HG03442 (cell line): ENCODE measurements around the gene PRPF19.

Experiments
- ATAC-seq: cut with Tn5 transposase; IDR thresholded peaks from one replicate; pipeline ENCODE4 v1.9.1; 2021; ENCODE audit warnings: mild to moderate bottlenecking, moderate library complexity; ENCODE audit not compliant: unreplicated experiment

PRPF19 gene

GRCh38 chr11:60875366-60876167 is 30.8 kb downstream of the PRPF19 start:
- ATAC-seq = no peak

GRCh38 chr11:60874421-60875365 is 31.7 kb downstream of the PRPF19 start:
- ATAC-seq = no peak

- ATAC-seq = no peak
Measured at GRCh38 chr11:60873533-60873932, 32.9 kb downstream of the PRPF19 start.

DNA sequence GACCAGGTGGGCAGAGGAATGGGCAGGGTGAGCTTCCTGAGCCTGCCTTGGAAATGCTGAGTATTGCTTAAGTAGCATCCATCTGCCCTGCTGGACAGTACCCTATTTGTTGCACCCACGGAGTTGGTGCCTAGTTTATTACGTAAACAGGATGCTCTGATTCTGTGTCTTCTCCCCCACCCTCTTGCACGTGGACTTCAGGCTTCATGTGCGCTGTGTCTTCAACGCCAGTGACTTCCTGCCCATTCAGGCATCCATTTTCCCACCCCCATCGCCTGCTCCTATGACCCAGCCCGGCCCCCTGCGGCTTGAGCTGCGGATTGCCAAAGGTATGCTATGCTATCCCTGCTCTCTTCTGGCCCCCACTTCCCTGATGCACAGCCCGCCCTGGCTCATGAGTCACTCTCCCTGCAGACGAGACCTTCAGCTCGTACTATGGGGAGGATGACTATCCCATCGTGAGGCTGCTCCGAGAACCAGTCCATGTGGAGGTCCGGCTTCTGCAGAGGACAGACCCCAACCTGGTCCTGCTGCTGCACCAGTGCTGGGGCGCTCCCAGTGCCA is 33.3 kb downstream of the PRPF19 start:
- no peak for ATAC-seq

DNA sequence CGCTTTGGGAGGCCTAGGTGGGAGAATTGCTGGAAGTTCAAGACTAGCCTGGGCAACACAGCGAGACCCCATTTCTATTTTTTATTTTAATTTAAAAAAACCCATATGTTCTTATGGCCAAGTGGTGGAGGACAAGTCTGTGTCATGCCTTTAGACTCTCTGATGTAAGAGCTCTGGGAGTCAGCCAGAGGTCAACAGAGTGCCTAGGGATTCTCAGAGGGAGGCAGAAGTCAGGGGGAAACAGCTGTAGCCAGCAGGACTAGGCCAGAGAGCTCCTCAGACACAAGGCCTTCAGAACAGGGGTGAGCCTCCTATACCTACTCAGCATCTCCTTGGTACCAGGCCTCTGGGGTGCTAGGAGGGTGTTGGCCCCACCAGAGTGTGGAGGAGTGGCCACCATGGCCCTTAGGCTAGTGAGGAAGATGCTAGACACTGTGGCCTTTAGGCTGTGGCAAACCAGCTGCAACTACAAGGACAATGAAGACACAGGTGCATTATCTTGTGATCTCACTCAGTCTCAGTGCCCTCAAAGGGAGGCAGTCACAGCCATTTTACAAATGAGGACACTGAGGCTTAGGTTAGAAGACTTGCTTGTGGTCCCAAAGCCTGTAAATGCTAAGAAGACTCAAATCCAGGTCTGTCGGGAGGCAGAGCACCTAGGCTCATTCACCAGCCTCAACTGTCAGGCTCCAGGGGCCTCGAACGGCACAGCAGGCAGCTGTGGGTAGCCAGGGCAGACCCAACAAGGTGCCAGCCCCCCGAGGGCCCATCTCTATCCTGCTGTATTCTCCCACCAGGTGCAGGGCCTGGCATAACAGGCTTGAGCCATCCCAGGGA is 34.0 kb downstream of the PRPF19 start:
- ATAC-seq = no peak

DNA sequence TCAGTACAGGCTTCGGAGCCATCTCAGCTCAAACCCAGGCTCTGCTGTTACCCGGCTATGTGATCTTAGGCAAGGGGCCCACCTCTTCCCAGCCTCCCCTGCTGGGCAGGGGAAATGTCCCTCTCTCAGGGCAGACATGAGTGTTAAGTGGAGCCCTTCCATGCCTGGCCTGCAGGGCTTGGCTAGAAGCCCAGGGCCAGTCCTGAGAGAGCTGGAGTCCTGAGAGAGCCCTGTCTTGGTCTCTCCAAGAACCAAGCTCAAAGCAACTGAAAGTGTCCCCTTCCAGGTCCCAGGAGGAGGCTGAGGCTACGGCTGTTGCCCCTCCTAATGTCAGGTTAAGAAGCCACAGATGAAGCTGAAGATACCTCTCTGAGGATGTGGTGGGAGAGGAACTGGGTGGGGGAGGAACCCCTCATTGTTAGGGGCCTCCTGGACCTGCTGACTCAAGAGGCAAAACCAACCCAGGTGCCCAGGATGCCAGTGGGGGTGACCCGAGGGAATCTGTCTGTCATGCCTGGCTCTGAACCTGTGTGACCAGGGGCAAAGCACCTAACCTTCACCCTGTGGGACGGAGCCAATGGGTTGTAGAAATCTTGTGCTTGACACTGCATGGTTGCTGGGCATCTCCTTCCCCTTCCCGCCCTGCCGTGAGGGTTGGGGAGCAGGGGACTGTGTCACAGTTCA is 34.9 kb downstream of the PRPF19 start:
- no peak for ATAC-seq

GRCh38 chr11:60870733-60871377 is 35.5 kb downstream of the PRPF19 start:
- no peak for ATAC-seq

DNA sequence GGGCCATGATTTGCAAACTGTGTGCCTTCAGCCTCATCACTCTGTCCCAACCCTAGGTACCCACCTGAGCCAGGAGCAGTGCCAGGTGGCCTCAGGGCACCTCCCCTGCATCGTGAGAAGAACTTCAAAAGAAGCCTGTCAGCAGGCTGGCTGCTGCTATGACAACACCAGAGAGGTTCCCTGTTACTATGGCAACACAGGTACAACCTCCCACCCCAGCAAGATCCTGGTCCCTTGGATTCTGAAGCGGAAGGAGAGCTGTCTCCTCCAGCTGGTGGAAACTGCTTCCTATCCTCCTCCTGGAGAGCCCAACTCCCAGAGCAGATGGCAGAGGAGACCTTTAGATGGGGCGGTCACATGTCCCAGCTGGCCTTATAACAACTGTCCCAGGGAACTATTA is 36.1 kb downstream of the PRPF19 start:
- no peak for ATAC-seq

DNA sequence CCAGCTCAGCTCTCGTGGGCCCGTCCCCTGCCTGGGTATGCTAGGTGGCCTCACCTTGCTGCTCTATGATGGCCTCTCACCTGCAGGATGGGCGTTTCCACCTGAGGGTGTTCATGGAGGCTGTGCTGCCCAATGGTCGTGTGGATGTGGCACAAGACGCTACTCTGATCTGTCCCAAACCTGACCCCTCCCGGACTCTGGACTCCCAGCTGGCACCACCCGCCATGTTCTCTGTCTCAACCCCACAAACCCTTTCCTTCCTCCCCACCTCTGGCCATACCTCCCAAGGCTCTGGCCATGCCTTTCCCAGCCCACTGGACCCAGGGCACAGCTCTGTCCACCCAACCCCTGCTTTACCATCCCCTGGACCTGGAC is 36.9 kb downstream of the PRPF19 start:
- no peak for ATAC-seq

GRCh38 chr11:60868682-60869450 is 37.5 kb downstream of the PRPF19 start:
- ATAC-seq = no peak

- ATAC-seq = no peak
Measured at GRCh38 chr11:60867871-60868681, 38.3 kb downstream of the PRPF19 start.

DNA sequence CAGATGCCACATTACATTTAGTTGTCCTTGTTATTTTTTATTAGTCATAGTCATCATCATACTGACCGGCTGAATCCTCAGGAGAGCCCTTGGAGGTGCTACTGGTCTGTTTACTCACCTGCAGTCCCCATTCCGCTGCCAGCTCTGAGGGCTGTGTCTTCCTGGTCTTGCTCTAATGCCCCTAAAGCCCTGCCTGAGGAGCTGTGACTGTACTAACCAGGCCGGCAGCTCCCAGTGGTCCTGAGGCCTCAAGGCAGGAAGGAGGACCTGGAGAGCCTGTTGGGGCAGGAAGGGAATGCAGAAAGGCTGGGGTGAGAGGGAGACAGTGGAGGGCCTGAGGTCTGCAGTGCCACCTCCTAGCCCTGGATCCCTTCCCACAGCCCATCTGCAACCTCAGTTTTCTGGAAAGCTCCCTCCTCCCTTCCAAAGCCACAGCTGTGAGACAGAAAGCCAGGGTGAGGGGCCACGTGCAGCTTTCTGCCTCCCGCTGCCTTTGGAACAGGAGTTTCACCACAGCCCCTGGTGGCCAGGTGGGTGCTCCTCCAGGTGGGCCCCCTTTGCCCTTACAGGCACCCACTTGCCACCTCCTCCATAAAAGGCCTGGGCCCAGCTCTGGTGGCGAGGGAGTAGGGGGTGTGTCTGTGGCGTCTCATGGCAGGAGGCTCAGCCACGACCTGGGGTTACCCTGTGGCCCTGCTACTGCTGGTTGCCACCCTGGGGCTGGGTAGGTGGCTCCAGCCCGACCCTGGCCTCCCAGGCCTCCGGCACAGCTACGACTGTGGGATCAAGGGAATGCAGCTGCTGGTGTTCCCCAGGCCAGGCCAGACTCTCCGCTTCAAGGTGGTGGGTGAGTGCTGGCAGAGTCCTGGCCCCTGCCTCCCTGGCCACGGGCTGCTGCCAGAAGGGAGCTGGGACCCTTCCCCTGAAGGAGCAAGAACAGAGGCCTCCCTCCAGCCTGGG is 39.2 kb downstream of the PRPF19 start, which contains the start of gene ZP1:
TSS of gene ZP1 (plus strand) at position 632 of the 960 bp plus-strand sequence. CDS start at position 652, 20 bp downstream.
- no peak for ATAC-seq

GRCh38 chr11:60864856-60865513 is 41.4 kb downstream of the PRPF19 start:
- ATAC-seq = no peak

- ATAC-seq = no peak
Measured at GRCh38 chr11:60863550-60864521, 42.5 kb downstream of the PRPF19 start.

DNA sequence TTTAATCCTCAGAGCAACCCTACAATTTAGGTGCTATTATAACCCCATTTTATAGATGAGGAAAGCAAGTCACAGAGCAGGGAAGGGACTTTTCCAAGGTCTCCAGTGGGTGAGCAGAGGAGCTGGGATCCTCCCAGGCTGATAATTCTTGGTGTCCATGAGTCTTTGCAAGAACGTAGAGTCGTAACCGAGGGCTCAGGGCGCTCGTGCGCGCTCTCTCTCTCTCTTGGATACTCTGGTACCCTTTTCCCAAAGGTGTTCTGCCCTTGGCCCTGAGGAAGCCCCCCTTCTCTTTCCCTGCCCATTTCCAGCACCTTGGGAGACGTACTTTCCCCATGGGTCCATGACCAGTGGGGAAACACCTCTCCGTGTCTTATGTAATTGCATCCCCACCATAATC is 44.2 kb downstream of the PRPF19 start:
- ATAC-seq = no peak
